Heart left ventricle (tissue), 13 donors: ENCODE measurements around the gene EIF2D.

Experiments
- CTCF ChIP-seq, 12 donors: fragments of 200-600 bp; sonication (generic) in 4 of 12; IDR thresholded peaks; one replicate each; pipeline versions ENCODE4 v1.5.0 to v1.8.0; 2018 to 2022; ENCODE audit warnings: antibody characterized with exemption in 12 of 12, mild to moderate bottlenecking in 5 of 12
- POLR2A ChIP-seq, 2 donors: fragments of 450-650 bp; IDR thresholded peaks; one replicate each; pipeline ENCODE4 v1.6.1; 2017; ENCODE audit warnings: antibody characterized with exemption in 2 of 2, mild to moderate bottlenecking in 2 of 2, moderate library complexity in 2 of 2
- donor health status: ischemic (EF 13 %, LVEDD 7.1; RV severe dilation, severe dysfunction).
- donor health status: DM: no; HTN: yes; CAD: no.
- donor health status: DM: no; HTN: no; CAD: no.
- donor health status: ischemic (EF 25% LVEDD 6.9; RV normal size, moderate dysfunction).
- donor health status: ischemic (EF 25% LVEDD 5.7; RV mildly dilated, moderate dysfunction).
- donor health status: ischemic (EF 35%, LVEDD 5.7; RV mildly dilated, moderate dysfunction).
- donor health status: nonischemic (EF 11% LVEDD 7.7; RV severe dilation, severe dysfunction).
- donor health status: DM: yes; HTN: yes; CAD: no.
- donor health status: PGD.
- donor health status: ischemic (EF 29% LVEDD 5.4; RV normal size, mild dysfunction).
- donor health status: nonischemic (EF 23%, LVEDD 6.1; RV moderate dilation, normal function).

GRCh38 chr1:206578068-206578977 is 33.9 kb downstream of the EIF2D start:
- no peak for TF ChIP-seq CTCF (IDR thresholded peaks at IDR 0.05)
- no peak for TF ChIP-seq POLR2A (IDR thresholded peaks at IDR 0.05)
